Kidney epithelial cell (primary cell): ENCODE data around the gene GAGE1. TPM values are rescaled to one million over a fixed set of nuclear protein-coding genes. Genes with fewer than 3 reads are reported as not detected.

Experiments used
- DNase-seq: peaks from one replicate; pipeline ENCODE4 v3.0.0-alpha.2; 2010; ENCODE audit warnings: low read depth
- H3K27me3 ChIP-seq: 2 replicates; pipeline ENCODE4 v1.6.0; 2011; ENCODE audit warnings: low read length; ENCODE audit not compliant: control insufficient read depth, insufficient read depth
- H3K36me3 ChIP-seq: 2 replicates; pipeline ENCODE4 v1.5.1; 2011; ENCODE audit warnings: low read length; ENCODE audit not compliant: control insufficient read depth, insufficient read depth
- H3K4me3 ChIP-seq: 2 replicates; pipeline ENCODE4 v1.5.1; 2011; ENCODE audit warnings: low read depth, mild to moderate bottlenecking, control low read depth, low read length
- total RNA-seq: library from RNA; depleted of rRNA; stranded (reverse); fragments of >200 nt; gene quantifications from 2 replicates; pipeline ENCODE4 v1.2.3, GENCODE V29; 2015
- TF ChIP-seq, protein P1 (sequence below): IDR thresholded peaks from 2 replicates; pipeline ENCODE4 v1.5.1; 2011; ENCODE audit warnings: mild to moderate bottlenecking, moderate library complexity, low read length, control low read depth, inconsistent platforms; ENCODE audit not compliant: insufficient read depth, poor library complexity, severe bottlenecking

The GAGE1 gene
- total RNA-seq, 1 donor from 2014 or later = not detected

DNA sequence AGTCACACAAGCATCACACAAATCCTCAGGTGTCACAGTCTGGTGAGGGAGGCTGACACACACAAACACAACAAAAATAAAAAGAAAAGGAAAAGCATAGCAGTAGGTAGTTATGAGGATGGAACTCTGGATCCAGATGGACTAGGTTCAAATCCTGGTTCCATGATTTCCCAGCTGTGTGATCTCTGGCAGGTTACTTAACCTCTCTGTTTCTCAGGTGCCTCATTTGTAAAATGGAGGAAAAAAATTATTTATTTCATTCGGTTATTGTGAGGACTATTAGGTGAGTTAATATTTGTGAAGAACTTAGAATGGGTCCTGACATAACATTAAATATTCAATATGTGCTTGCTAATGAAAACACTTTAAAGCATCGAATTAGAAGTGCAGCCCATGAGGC lies 19.8 kb downstream of the GAGE1 start:
- no peaks in the 10 kb centered on the region for H3K27me3 ChIP-seq
- no peaks in the 10 kb centered on the region for H3K36me3 ChIP-seq
- DNase-seq = no peak
- no peak overlapping the region for H3K4me3 ChIP-seq
- TF ChIP-seq, protein P1, sequence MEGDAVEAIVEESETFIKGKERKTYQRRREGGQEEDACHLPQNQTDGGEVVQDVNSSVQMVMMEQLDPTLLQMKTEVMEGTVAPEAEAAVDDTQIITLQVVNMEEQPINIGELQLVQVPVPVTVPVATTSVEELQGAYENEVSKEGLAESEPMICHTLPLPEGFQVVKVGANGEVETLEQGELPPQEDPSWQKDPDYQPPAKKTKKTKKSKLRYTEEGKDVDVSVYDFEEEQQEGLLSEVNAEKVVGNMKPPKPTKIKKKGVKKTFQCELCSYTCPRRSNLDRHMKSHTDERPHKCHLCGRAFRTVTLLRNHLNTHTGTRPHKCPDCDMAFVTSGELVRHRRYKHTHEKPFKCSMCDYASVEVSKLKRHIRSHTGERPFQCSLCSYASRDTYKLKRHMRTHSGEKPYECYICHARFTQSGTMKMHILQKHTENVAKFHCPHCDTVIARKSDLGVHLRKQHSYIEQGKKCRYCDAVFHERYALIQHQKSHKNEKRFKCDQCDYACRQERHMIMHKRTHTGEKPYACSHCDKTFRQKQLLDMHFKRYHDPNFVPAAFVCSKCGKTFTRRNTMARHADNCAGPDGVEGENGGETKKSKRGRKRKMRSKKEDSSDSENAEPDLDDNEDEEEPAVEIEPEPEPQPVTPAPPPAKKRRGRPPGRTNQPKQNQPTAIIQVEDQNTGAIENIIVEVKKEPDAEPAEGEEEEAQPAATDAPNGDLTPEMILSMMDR = no peak

GRCh38 chrX:49627086-49627777 lies 28.4 kb downstream of the GAGE1 start:
- TF ChIP-seq, protein P1 = peak; percentile 33
- H3K4me3 ChIP-seq = no peak overlapping the region
- no peak for DNase-seq
- H3K27me3 ChIP-seq = no peaks in the 10 kb centered on the region
- H3K36me3 ChIP-seq = no peaks in the 10 kb centered on the region

DNA sequence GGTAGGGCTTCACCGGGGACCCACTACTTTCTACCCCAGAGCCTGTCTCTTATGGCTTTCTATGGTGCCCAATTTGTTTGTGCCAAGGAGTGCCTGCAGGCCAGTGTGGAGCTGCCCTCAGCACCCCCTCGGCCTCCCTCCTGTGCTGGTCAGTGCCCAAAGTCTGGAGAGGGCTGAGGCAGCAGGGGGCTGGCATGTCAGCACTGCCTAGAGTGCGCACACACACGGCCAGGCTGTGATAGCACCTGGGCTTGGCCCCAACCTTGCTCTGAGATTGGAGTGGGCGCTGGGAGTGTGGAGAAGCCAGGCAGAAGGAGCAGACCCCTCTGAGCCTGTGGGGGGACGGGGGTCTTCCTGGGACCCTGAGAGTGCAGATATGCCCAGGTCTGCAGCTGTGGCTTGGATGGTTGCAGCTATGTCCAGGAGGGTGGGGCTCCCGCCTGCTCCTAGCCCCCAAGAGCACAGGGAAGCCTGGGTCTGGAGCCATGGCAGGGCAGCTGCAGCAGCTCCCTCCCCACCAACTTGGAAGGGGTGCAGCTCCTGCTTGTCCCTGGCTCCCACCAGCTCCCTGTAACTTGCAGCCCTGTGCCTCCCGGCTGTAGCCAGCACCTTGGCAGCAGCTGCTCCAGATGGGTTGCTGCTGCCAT lies 46.3 kb downstream of the GAGE1 start:
- no peak overlapping the region for H3K4me3 ChIP-seq
- no peak for DNase-seq
- H3K27me3 ChIP-seq = no peaks in the 10 kb centered on the region
- TF ChIP-seq, protein P1 = no peak
- H3K36me3 ChIP-seq = no peaks in the 10 kb centered on the region

GRCh38 chrX:49656533-49656932 lies 57.7 kb downstream of the GAGE1 start:
- DNase-seq = no peak
- H3K27me3 ChIP-seq = no peaks in the 10 kb centered on the region
- TF ChIP-seq, protein P1 = no peak
- no peaks in the 10 kb centered on the region for H3K36me3 ChIP-seq
- no peak overlapping the region for H3K4me3 ChIP-seq

Other genes starting within 250 kb of the GAGE1 start
- not detected in 2 replicates for gene GAGE12C, start 66.8 kb upstream of the GAGE1 start, total RNA-seq
- gene GAGE12D, start 57.3 kb upstream of the GAGE1 start, total RNA-seq = not detected in 2 replicates
- not detected in 2 replicates for gene GAGE12E, start 47.7 kb upstream of the GAGE1 start, total RNA-seq
- not detected in 2 replicates for gene GAGE12F, start 38.2 kb upstream of the GAGE1 start, total RNA-seq
- gene GAGE12G, start 28.6 kb upstream of the GAGE1 start, total RNA-seq = not detected in 2 replicates
- gene GAGE12H, start 19.1 kb upstream of the GAGE1 start, total RNA-seq = not detected in 2 replicates
- gene GAGE2A, start 9.5 kb upstream of the GAGE1 start, total RNA-seq = not detected in 2 replicates
- gene PAGE1, start 97.0 kb downstream of the GAGE1 start, total RNA-seq = not detected in 2 replicates
- gene PAGE4, start 230.3 kb downstream of the GAGE1 start, total RNA-seq = not detected in 2 replicates